Skeletal muscle satellite cell (primary cell): ENCODE measurements around the gene EBF3.

ENCODE experiments used
- H3K27me3 ChIP-seq: 2 replicates; pipeline ENCODE4 v1.7.0; 2013; ENCODE audit warnings: low read length; ENCODE audit not compliant: control insufficient read depth, insufficient read depth
- H3K36me3 ChIP-seq: 2 replicates; pipeline ENCODE4 v1.7.0; 2013; ENCODE audit warnings: mild to moderate bottlenecking, control low read depth, low read length; ENCODE audit not compliant: insufficient read depth
- H3K4me1 ChIP-seq: 2 replicates; pipeline ENCODE4 v1.7.0; 2013; ENCODE audit warnings: low read length; ENCODE audit not compliant: control insufficient read depth, insufficient read depth
- H3K4me2 ChIP-seq: 2 replicates; pipeline ENCODE4 v1.7.0; 2013; ENCODE audit warnings: mild to moderate bottlenecking, low read length
- H3K4me3 ChIP-seq: 2 replicates; pipeline ENCODE4 v1.7.0; 2013; ENCODE audit warnings: low read length
- H3K9ac ChIP-seq: 2 replicates; pipeline ENCODE4 v1.7.0; 2013; ENCODE audit warnings: mild to moderate bottlenecking, low read depth, low read length, moderate library complexity
- H3K9me3 ChIP-seq: replicated peaks from 2 replicates; pipeline ENCODE4 v1.7.0; 2013; ENCODE audit warnings: mild to moderate bottlenecking, control low read depth, low read length

EBF3 gene

GRCh38 chr10:129938460-129938859 is 25.6 kb downstream of the EBF3 start:
- Histone ChIP-seq H3K4me1 (peaks cover 20% of the 10 kb centered on the region), H3K9me3 (no peaks in the 10 kb centered on the region), H3K36me3 (no peaks in the 10 kb centered on the region), H3K4me2 (no peak overlapping the region), H3K4me3 (no peak overlapping the region), H3K27me3 (no peaks in the 10 kb centered on the region), H3K9ac (no peak overlapping the region)

- Histone ChIP-seq H3K9ac (no peak overlapping the region), H3K36me3 (no peaks in the 10 kb centered on the region)
These were observed 26.7 kb downstream of the EBF3 start for GRCh38 chr10:129937351-129937751.

GRCh38 chr10:129936923-129937300 is 27.2 kb downstream of the EBF3 start:
- Histone ChIP-seq H3K36me3 (no peaks in the 10 kb centered on the region), H3K4me1 (peaks cover 12% of the 10 kb centered on the region), H3K4me3 (no peak overlapping the region), H3K4me2 (no peak overlapping the region), H3K9me3 (no peaks in the 10 kb centered on the region), H3K9ac (no peak overlapping the region), H3K27me3 (no peaks in the 10 kb centered on the region)

More at GRCh38 chr10:129937351-129937751, 26.7 kb downstream of the EBF3 start:
- Histone ChIP-seq H3K27me3 (no peaks in the 10 kb centered on the region), H3K4me2 (no peak overlapping the region), H3K9me3 (no peaks in the 10 kb centered on the region), H3K4me1 (peaks cover 12% of the 10 kb centered on the region), H3K4me3 (no peak overlapping the region)

- Histone ChIP-seq H3K9ac (no peak overlapping the region), H3K4me1 (peaks cover 12% of the 10 kb centered on the region), H3K4me3 (no peak overlapping the region), H3K36me3 (no peaks in the 10 kb centered on the region), H3K27me3 (no peaks in the 10 kb centered on the region), H3K9me3 (no peaks in the 10 kb centered on the region), H3K4me2 (no peak overlapping the region)
These were observed 27.7 kb downstream of the EBF3 start for GRCh38 chr10:129936266-129936922.

- Histone ChIP-seq H3K4me1 (peaks cover 12% of the 10 kb centered on the region), H3K4me3 (no peak overlapping the region), H3K36me3 (no peaks in the 10 kb centered on the region), H3K4me2 (no peak overlapping the region), H3K27me3 (no peaks in the 10 kb centered on the region), H3K9me3 (no peaks in the 10 kb centered on the region), H3K9ac (no peak overlapping the region)
These were observed 28.3 kb downstream of the EBF3 start for GRCh38 chr10:129935867-129936152.

GRCh38 chr10:129935102-129935866 is 28.8 kb downstream of the EBF3 start:
- H3K36me3 ChIP-seq, result no peaks in the 10 kb centered on the region
- no peak overlapping the region for H3K4me2 ChIP-seq
- no peak overlapping the region for H3K4me3 ChIP-seq
- H3K9me3 ChIP-seq, result no peaks in the 10 kb centered on the region
- H3K9ac ChIP-seq, result no peak overlapping the region
- no peaks in the 10 kb centered on the region for H3K27me3 ChIP-seq
- peaks cover 12% of the 10 kb centered on the region for H3K4me1 ChIP-seq

- no peak overlapping the region for H3K4me3 ChIP-seq
- H3K36me3 ChIP-seq, result no peaks in the 10 kb centered on the region
- no peak overlapping the region for H3K9ac ChIP-seq
- no peak overlapping the region for H3K4me2 ChIP-seq
- peaks cover 9% of the 10 kb centered on the region for H3K4me1 ChIP-seq
- H3K9me3 ChIP-seq, result no peaks in the 10 kb centered on the region
- H3K27me3 ChIP-seq, result no peaks in the 10 kb centered on the region
These were observed 29.7 kb downstream of the EBF3 start for GRCh38 chr10:129934196-129934925.

GRCh38 chr10:129933456-129934092 is 30.5 kb downstream of the EBF3 start:
- H3K4me2 ChIP-seq, result no peak overlapping the region
- H3K9ac ChIP-seq, result no peak overlapping the region
- H3K27me3 ChIP-seq, result no peaks in the 10 kb centered on the region
- no peaks in the 10 kb centered on the region for H3K36me3 ChIP-seq
- peaks cover 2% of the 10 kb centered on the region for H3K4me1 ChIP-seq
- H3K4me3 ChIP-seq, result no peak overlapping the region
- H3K9me3 ChIP-seq, result no peaks in the 10 kb centered on the region

- Histone ChIP-seq H3K36me3 (no peaks in the 10 kb centered on the region), H3K27me3 (no peaks in the 10 kb centered on the region), H3K9me3 (no peaks in the 10 kb centered on the region), H3K4me3 (no peak overlapping the region), H3K4me2 (no peak overlapping the region), H3K9ac (no peak overlapping the region), H3K4me1 (no peaks in the 10 kb centered on the region)
These were observed 31.2 kb downstream of the EBF3 start for GRCh38 chr10:129932751-129933433.

- Histone ChIP-seq H3K4me1 (no peaks in the 10 kb centered on the region), H3K4me3 (no peak overlapping the region), H3K9ac (no peak overlapping the region), H3K9me3 (no peaks in the 10 kb centered on the region), H3K36me3 (no peaks in the 10 kb centered on the region), H3K27me3 (no peaks in the 10 kb centered on the region), H3K4me2 (no peak overlapping the region)
These were observed 31.9 kb downstream of the EBF3 start for GRCh38 chr10:129932182-129932581.
